NCI-H2196 treated with DMSO at 0.1 percent for 48 hours (cell line): ENCODE measurements around the gene CPM.

Experiments
- DNase-seq: peaks from one replicate; lab custom pipeline; 2025; ENCODE audit not compliant: unreplicated experiment; lab: John Stamatoyannopoulos, UW

CPM gene

DNA sequence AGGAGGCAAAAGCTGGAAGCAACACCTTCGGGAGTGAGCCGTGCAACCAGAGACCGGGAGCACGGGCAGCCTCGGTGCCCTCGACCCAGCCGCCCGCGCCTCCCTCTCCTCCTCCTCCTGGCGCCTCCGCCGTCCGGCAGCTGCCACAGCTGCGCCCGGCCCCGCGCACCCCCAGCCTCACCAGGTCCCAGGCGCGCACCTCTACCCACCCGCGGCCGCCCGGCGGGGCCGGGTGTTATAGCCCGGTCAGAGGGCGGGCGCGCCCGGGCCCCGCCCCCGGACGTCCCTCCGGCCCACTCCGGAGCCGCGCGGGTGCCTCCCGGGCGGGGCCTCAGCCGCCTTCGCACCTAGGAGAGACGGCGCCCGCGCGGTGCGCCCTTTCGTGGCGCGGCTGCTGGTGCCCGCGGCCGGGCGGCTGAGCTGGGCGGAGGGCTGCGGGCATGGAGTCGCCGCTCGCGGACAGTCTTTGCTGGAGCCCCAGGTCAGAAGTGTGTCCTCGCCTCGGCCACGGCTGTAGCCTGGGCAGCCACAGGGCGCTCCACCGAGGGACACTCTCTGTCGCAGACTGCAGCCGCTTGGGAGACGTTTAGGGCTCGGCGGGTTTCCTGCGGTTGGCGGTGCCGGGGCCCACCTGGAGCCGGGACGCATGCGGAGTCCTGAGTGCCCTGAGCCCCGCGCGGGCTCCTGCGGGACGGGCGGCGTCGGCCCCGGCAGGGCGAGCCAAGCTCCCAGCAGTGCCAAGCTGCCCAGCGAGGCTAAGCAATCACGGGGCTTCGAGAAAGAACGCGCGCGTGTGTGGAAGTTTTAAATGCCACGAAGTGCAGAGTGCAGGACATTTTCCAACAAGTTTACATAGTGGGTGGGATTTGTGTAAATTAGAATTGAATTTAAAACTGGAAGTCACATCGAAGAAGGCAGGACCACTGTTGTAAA lies at the start of gene CPM:
Gene CPM (minus strand): TSS at position 211 of the 933 bp plus-strand sequence. CDS start 334 bp downstream, outside the sequence.
- DNase-seq, result no peak

DNA sequence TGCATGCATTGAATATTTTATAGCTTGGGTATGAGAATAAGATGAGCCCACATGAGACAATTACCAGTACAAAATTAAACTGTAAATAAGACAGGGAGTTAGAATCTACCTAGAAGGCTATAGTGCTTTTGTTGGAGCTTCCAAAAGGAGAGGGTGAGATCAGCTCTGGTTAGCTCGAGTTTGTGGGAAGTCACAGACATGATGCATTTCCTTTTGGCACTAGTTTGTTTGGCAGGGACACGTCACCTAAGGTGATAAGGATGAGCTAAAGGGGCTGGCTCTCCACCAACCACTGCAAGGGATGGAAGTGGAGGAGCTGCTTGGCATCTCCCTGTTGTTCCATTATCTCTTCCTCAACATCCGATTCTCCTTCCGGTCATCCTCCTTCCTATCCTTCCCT lies 48.5 kb upstream of the CPM start:
- DNase-seq, result no peak

DNA sequence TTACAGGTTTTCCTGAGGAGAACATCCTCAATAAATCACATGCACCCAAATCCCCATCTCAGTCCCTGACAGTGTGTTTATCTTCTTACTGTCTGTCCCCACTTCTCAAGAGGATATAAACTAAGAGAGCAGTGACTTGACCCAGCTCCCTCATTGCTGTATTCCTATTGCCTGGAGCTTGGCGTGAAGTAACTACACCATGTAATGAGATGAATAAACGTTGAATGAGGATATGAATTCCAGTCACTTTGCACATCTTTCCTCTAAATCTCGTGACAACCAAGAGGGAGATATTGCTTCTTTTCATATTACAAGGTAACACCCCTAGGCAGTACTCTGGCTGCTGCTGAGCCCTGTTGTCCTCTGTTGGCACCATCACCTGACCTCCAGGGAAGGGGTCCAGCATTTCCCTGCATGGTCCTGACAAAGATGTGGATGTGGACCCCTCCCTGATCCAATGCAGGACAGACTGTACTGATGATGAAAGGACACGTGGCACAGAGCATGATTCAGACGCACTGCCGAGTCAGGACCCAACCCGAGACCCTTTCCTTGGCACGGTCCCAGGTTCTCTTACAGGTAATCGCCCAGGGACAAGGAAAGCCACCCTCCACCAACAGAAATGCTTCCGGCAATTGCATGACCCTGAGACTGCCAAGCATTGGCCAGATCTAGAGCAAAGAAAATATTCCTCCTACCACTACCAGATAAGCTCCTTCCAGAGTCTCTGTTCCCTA lies 47.7 kb upstream of the CPM start:
- DNase-seq, result no peak

- no peak for DNase-seq
Measured at GRCh38 chr12:68978678-68979077, 45.7 kb upstream of the CPM start.

DNA sequence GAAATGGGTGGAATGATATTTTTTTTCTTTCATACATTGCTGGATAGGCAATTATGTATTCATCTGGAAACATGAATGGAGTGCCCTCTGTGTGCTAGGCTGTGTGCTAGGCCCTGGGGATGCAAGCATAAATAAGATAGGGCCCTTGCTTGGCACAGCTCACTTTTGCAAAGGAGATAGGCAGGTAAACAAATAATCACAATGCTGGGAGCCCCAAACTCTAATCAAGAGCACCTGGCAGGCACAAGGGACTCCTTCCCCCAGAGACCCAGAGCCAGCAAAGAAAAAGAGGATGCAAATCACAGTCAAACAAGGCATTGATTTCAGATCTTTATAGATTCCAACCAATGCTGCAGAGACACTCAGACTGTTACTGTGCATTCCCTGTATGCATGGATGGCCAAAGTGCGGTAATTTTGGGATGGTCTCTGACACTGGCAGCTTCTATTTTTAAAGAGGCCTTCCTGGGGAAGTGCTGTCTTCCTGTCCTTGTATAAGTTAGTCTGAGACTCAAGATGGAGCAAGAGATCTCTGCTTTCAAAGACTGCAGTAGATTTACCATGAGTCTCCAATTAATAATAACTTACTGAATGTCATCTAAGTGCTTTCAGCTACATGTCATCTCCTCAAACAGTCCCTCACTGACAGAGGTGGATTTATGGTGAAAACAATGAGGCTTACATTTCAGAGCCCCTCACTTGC lies 45.1 kb upstream of the CPM start:
- no peak for DNase-seq

GRCh38 chr12:68977335-68977734 lies 44.4 kb upstream of the CPM start:
- no peak for DNase-seq

GRCh38 chr12:68976395-68976841 lies 43.4 kb upstream of the CPM start:
- DNase-seq, result no peak

GRCh38 chr12:68975811-68976210 lies 42.8 kb upstream of the CPM start:
- DNase-seq, result no peak

GRCh38 chr12:68972595-68972994 lies 39.6 kb upstream of the CPM start:
- DNase-seq, result no peak

GRCh38 chr12:68971404-68971803 lies 38.4 kb upstream of the CPM start:
- no peak for DNase-seq

DNA sequence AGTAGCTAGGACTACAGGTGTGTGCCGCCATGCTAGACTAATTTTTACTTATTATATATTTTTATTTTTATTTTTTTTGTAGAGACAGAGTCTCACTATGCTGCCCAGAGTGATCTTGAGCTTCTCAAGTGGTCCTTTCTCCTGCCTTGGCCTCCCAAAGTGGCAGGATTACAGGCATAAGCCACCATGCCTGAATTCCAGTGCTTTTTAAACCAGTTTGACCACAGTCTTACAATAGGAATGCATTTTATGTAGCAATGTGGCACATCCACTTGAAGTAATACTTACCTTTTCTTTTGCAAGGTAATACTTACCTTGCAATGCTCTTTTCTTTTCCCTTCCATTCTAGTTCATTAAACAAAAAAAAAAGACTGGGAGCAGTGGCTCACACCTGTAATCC lies 38.0 kb upstream of the CPM start:
- no peak for DNase-seq

DNA sequence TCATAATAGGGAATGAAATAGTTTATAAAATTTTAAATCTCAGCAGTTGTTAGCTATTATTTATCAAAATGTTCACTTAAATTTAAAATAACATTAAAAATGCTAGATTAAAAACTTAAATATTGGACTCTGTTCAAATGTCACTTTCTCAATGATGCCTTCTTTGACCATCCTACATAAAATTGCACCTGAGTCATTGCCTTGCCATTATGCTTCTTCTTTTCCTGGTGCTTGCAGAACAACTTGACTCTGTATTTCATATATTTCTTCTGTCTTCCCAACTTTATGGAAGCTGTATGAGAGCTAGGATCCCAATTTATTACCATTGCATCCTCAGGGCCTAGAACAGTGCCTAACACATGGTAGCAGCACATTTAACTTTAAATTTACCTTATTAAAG lies 37.3 kb upstream of the CPM start:
- DNase-seq, result no peak

DNA sequence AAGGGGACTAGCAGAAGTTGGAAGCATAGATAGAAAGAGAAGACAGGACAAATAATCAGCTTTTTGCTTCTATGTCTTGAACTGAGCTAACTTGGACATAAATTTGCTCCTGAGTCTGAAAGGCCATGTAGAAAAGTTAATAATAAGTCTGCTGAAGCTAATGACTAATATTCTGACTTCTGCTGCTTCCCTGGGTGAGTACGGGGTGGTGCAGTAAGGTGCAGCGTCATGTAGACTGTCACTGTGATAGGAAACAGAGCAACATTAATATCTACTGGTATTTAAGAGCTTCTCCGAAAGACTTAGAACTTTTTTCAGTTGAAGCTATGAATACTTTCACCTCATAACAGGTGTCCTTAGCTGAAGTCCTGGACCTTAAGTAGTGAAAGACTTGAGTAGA lies 34.1 kb upstream of the CPM start:
- DNase-seq, result no peak

DNA sequence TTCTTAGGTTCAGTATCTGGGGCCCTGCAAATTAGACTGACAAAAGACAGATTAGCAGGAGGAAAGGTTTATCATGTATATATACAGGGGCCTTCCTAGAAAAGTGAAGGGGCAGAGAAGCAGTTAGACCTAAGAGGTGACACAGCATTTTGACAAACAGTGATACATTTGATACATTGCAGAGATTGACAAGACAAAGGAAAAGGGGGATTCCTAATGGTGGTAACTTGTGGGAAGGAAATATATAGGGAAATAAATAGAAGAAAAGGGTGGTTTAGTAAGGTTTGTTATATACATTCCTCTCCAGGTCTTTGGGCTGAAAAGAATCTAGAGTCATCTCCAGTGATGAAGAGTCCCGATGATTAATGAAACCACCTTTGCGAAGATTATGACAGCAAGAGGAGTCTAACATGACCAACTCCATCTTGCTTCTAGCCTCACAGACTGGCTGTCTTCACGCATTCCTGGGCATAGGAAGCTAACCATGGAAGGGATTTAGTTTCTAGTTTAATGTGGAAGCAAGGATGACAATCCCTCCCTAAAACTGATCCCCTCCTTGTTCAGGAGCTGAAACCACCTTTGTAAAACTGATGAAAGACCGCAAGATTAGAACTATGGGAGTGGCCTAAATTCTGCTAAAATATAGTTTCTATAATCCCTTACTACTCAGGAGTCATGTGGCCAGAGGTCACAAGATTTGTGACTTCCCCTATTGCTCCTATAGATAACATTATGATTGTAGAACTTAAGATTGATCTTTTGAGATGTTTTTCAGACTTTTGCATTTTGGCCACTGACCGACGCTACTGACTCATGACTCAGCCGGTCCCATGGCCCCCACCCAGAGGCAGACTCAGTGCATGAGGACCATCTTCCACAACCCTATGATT lies 31.1 kb upstream of the CPM start:
- DNase-seq, result no peak

DNA sequence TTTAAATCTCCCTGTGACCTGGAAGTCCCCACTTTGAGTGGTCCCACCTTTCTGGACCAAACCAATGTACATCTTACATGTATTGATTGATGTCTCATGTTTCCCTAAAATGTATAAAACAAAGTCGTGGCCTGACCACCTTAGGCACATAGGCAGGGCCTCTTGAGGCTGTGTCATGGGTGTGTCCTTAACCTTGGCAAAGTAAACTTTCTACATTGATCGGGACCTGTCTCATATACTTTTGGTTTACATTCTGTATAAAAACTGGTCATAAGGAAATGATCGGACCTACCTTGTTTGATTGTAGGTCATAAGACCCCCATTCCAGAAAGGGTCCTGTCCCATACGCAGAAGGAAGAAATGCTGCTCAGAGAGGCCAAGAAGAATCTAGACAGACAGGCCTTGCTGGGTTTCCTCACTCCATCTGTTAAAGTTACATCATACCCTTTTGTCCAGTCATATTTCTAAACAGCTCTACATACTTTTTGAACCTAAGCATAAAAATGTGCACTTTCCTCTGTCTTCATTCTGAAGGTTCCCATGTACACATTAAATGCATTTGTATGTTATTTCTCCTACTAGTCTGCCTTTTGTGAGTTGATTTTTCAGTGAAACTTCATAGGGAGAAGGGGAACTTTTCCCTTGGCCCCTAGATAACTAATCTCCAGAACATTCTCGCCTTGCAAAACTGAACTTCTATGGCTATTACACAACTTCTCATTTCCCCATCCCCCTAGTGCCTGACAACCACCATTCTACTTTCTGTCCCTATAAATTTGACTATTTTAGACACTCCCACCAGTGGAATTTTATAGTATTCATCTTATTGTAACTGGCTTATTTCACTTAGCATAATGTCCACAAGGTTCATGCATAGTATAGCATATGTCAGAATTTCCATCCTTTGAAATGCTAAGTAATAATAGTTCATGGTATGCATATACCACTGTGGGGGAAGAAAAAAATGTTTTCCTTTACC lies 30.2 kb upstream of the CPM start:
- no peak for DNase-seq

GRCh38 chr12:68959891-68960464 lies 27.0 kb upstream of the CPM start:
- no peak for DNase-seq

DNA sequence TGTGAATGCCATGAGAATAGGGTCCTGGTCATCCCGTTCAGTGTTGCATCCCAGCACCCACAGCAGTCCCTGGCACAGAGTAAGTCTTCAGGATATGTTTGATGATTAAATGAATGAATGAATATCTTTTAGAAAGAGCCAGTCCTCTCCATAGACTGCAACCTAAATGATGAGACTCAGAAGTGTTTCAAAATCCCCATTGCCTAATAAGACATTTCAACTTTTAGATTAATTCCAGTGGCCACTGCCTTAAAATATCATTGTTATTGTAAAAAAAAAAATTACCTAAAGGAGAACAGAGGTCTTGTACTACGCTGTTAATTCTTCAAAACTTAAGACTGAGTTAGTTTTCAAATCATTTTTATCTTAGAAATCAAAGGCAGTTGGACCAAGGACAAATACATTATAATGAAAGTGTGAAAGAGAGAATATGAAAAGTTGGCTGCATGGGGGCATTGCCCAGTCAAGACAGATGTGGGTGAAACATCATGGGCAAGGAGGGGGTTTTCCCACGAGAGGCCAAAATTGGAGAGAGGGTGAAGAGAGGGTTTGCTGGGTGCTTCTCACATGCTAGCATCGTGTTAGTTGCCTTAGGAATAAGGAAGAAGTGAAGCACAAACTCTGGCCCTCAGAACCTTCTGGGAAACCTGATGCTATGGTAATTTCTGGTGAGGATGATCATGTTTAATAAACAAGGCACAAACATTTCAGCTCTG lies 26.3 kb upstream of the CPM start:
- no peak for DNase-seq

GRCh38 chr12:68958322-68958721 lies 25.4 kb upstream of the CPM start:
- DNase-seq, result no peak
